Sciatic nerve (tissue), 2 donors: ENCODE measurements around the gene HSD11B2. TPM values are rescaled to one million over a fixed set of nuclear protein-coding genes. Genes with fewer than 3 reads are reported as not detected.

Experiments used
- ATAC-seq: fragments of 200-7000 bp; cut with Tn5 transposase; one replicate; pipeline ENCODE4 v1.9.1; 2020; ENCODE audit warnings: mild to moderate bottlenecking, moderate library complexity
- DNase-seq: peaks from one replicate; pipeline ENCODE4 v3.0.0-alpha.2; 2020; ENCODE audit warnings: low spot score
- intact Hi-C: fragments of 100-400 bp; cut with DNase I; formaldehyde crosslinking; loops from one replicate; pipeline ENCODE4 v1.14.2; 2022
- total RNA-seq: library from RNA; stranded (reverse); fragmentation: NEBNext Ultra II Directional; extraction: Animal tissue kit (Norgen Biotek cat#: 25700); gene quantifications from one replicate; pipeline ENCODE4 v1.2.1, GENCODE V29; 2021
- donor health status: DM: no; HTN: no; CAD: no.
- donor health status: DM: no; HTN: no; CAD: no.

HSD11B2 gene
- total RNA-seq, 1 donor from 2014 or later, result 0.53 TPM

DNA sequence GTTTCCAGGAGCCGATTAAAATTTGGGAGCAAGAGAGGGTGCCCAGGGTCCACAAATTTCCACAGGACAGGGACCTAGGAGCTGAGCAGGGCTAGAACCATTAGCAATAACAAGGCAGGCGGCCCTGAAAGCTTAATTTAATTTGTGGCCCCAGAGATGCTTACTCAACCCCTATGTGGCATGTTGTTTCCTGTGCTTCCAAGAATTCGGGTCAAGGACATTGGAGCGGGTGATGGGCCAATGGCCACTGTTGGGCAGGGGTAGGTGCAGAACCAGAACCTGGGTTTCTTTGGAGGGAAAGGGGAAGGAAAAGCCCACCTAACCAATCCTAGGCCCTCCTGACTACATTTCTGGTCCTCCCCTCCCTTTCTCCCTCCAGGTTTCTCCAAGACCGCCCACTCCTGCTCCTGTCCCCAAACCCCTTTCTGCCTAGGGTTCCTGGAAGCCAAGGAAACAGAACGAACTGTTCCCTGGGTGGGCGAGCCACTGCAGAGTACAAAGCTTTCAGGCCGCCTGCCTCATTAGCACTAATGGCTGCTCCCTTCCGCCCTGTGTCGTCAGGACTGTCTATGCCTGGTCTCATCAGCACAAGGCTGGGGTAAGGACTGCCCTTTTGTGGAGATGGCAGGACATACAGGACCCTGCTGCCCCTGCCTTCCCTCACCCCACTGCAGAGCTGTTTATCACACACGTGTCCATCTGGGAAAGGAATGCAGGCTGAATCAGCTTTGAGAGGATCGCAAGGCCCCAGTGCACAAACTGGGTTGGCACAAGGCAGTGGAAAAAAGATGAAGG lies 53.0 kb downstream of the HSD11B2 start:
- intact Hi-C loops, result no loop called here
- DNase-seq (no peak), ATAC-seq (no peak)

DNA sequence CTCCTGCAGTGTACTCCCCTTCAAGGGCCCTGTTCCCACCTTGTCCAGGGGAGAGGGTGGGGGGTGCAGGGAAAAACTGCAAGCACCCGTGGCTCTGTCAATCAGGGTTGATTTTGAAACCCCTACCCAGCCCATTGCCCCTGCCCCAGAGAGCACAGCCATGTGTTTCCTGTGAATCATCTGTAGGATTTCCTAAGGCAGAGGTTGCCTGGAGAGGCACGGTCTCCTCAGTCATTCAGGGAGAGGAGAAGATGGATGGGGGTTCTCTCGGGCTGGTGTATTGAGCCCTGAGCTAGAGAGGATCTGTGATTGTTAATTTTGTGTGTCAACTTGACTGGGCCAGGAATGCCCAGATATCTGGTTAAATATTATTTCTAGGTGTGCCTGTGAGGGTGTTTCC lies 55.9 kb downstream of the HSD11B2 start:
- DNase-seq (no peak), ATAC-seq (no peak)
- intact Hi-C loops, result no loop called here

Other genes starting within 250 kb of the HSD11B2 start
- gene MATCAP1, start 247.2 kb upstream of the HSD11B2 start, total RNA-seq, result 25.7 TPM
- 1.3 TPM for gene EXOC3L1, start 241.0 kb upstream of the HSD11B2 start, total RNA-seq
- 45.0 TPM for gene E2F4, start 239.0 kb upstream of the HSD11B2 start, total RNA-seq
- 2.0 TPM for gene ELMO3, start 232.0 kb upstream of the HSD11B2 start, total RNA-seq
- gene TMEM208, start 204.0 kb upstream of the HSD11B2 start, total RNA-seq, result 24.6 TPM
- 35.3 TPM for gene FHOD1, start 183.6 kb upstream of the HSD11B2 start, total RNA-seq
- 1.2 TPM for gene SLC9A5, start 182.1 kb upstream of the HSD11B2 start, total RNA-seq
- 15.0 TPM for gene PLEKHG4, start 151.6 kb upstream of the HSD11B2 start, total RNA-seq
- gene KCTD19, start 104.4 kb upstream of the HSD11B2 start, total RNA-seq, result 0.53 TPM
- gene LRRC36, start 104.3 kb upstream of the HSD11B2 start, total RNA-seq, result 1.5 TPM
- 12.5 TPM for gene TPPP3, start 37.6 kb upstream of the HSD11B2 start, total RNA-seq
- 16.3 TPM for gene ZDHHC1, start 14.6 kb upstream of the HSD11B2 start, total RNA-seq
- gene ATP6V0D1, start 50.0 kb downstream of the HSD11B2 start, total RNA-seq, result 46.4 TPM
- gene AGRP, start 52.4 kb downstream of the HSD11B2 start, total RNA-seq, result not detected
- 116 TPM for gene RIPOR1, start 97.7 kb downstream of the HSD11B2 start, total RNA-seq
- gene CTCF, start 131.4 kb downstream of the HSD11B2 start, total RNA-seq, result 44.0 TPM
- 2.8 TPM for gene CARMIL2, start 214.0 kb downstream of the HSD11B2 start, total RNA-seq
- 21.2 TPM for gene ACD, start 229.1 kb downstream of the HSD11B2 start, total RNA-seq
- gene PARD6A, start 229.8 kb downstream of the HSD11B2 start, total RNA-seq, result 5.6 TPM
- 19.7 TPM for gene ENKD1, start 235.6 kb downstream of the HSD11B2 start, total RNA-seq
- gene C16orf86, start 235.7 kb downstream of the HSD11B2 start, total RNA-seq, result 8.6 TPM